Left renal pelvis (tissue), 4 donors: ENCODE results near the gene TK2. TPM values are rescaled to one million over a fixed set of nuclear protein-coding genes. Genes with fewer than 3 reads are reported as not detected.
"Not testable (repeated sequence)": the region's sequence is repeated elsewhere in the genome, so short reads cannot be mapped to it uniquely, and the experiment has no call there.

Experiments
- DNase-seq, 4 donors: peaks; one replicate each; pipeline ENCODE4 v3.0.0-alpha.2; 2013; ENCODE audit warnings: low read depth in 4 of 4, low spot score in 3 of 4
- polyA plus RNA-seq, 4 donors: library from polyadenylated mRNA; unstranded; fragments of 120-200 nt; gene quantifications; one replicate each; pipeline ENCODE4 v1.2.1, GENCODE V29; 2013; ENCODE audit not compliant: insufficient read length in 4 of 4

TK2 gene
- polyA plus RNA-seq, result 10 to 100 TPM; 31.7 to 44.6 (median 35.2) TPM

DNA sequence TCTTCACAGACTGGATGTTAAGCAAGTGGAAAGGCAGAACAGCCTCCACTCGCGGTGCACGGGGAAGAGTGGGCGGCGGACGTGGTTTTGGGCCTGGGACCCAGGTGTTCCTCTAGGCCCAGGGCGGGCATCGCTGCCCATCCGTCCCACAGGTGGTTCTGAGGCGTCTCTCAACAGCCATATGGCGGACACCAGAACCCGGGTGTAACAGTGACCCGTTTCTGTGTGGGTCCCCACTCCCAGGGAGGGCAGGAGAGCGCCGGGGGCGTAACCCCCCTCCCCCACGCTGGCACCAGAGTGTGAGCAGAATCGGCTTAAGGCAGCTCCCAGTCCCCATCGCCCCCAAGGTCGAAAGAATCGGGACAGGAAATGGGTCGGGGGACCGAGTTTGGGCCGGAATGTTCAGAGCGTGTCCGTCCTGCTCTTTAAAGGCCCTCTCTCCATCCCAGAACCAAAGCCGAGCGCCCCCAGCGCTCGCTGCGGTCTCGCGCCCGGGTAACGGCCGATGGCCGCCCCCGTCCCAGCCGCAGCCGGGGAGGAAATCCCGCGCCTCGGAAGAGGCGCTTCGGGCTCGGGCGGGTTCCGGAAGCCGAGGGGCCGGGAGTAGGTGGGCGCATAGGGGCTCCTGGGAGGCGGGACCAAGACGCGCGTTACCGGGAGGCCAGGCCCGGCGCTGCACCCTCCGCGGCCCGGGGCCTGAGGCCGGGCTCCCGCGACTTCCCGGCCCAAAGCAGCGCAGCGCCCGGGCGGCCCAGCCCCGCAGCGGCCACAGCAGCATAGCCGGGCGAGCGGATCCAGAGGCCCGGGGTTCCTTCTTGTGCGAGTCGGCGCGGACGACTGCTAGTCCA, at the start of gene TK2:
TSS of gene TK2 (minus strand) at position 839 of the 848 bp plus-strand sequence. CDS start at position 778, 61 bp downstream.
- peak in 2 of 4 donors; percentile 73 to 74 for DNase-seq

GRCh38 chr16:66598111-66598510, 48.2 kb upstream of the TK2 start:
- no peak for DNase-seq

DNA sequence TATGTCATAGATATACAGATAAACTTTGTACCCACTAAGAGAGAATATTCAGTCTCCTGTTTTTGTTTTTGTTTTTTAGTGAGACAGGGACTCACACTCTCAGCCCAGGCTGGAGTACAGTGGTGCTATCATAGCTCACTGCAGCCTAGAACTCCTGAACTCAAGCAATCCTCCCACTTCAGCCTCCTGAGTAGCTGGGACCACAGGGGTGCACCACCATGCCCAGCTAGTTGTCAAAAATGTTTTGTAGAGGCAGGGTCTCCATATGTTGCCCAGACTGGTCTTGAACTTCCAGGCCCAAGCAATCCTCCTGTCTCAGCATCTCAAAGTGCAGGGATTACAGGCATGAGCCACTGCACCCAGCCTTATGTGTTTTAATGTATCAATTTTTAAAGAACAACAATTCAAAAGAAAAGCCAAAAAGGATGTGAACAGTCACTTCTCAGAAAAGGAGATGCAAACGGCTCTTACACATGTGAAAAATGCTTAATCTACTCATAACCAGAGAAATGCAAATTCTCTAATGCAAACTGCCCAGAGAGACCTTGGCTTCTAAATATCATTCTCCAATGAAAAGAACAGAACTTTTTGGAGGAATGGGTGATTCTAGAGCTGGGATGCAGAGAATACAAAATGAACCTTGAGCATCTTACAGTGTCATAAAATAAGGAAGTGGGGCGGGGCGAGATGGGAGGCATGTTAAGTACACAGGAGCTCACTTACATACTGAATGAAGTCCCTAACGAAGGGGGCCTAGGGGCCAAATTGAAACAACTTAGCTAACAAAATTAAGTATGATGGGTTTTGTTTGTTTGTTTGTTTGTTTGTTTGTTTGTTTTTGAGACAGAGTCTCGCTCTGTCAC, 47.3 kb upstream of the TK2 start:
- DNase-seq, result no peak

DNA sequence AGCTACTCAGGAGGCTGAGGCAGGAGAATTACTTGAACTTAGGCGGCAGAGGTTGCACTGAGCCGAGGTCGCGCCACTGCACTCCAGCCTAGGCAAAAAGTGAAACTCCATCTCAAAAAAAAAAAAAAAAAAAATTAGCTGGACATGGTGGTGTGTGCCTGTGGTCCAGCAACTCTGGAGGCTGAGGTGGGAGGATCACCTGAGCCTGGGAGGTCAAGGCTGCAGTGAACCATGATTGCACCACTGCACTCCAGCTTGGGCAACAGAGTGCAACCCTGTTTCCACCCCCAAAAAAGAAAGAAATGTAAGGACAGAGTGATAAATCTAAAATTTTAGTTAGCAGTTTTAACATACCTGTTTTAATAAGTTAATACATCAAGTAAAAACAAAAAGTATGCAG, 46.6 kb upstream of the TK2 start:
- DNase-seq, result not testable (repeated sequence)

DNA sequence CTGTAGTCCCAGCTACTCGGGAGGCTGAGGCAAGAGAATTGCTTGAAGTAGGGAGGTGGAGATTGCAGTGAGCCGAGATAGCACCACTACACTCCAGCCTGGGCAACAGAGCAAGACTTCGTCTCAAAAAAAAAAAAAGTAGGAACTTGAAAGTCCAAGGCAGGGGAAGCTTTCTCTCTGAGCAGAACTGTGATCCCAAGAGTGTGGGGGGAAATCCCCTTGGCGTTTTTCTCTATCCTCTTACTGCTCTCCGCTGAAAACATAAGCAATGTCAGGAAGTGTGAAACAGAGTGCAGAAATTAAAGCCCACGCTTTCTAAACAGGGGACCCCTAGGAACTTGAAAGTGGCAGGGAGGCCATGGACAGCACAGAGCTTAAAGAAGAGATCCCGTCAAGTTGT, 44.8 kb upstream of the TK2 start:
- DNase-seq, result no peak

- no peak for DNase-seq
Measured at GRCh38 chr16:66592814-66593213, 42.9 kb upstream of the TK2 start.

GRCh38 chr16:66592241-66592640, 42.3 kb upstream of the TK2 start:
- no peak for DNase-seq

DNA sequence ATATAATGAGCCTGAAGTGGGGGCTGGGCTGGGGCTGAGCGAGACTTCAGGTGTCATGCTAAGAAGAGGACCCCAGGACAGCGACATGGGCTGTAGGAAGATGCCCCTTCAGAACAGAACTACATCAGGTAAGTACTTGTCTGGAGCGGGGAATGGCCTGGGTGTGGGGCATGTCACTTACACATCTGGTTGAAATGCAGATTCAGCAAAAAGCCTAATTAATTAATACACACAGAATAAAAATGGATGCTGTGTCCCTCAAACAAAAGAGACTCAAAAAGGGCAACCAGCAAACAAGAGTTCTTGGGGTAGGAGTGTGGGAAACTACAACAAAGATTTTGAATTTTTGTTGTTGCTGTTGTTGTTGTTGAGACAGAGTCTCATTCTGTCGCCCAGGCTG, 41.1 kb upstream of the TK2 start:
- DNase-seq, result no peak

- no peak for DNase-seq
Measured at GRCh38 chr16:66590322-66590721, 40.4 kb upstream of the TK2 start.

DNA sequence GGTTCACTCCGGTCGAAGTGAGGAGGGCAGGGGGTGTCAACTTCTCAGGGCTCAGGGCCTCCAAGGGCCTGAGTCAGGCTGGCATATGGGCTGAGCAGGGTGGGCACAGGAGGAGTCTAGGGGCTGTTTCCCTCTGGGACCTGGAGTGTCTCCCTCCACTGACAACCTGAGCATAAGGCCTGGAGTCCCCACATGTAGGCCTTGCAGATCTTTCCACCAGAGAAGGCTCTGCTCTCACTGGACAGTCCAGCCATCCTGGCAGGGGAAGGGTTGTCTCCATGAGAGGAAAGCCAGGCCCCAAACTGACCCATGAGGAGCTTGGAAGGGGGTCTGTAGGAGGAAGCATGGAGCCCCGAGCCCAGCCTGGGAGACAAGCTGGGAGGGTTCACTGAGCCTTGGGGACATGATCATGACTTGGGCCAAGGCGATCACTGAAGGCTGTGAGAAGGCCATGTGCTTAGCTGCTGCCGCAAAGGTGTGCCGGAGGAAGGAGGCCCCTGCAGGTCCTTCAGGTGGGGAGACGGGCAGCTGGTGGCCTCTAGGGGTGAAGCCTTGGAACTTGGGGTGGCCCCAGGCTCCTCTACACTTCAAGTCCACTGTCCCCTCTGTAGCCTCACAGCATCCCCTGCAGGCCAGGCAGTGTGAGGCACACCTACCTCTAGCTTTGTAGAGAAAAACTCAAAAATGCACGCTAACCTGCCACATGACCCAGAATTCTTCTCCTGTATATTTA, 39.2 kb upstream of the TK2 start:
- DNase-seq, result no peak

DNA sequence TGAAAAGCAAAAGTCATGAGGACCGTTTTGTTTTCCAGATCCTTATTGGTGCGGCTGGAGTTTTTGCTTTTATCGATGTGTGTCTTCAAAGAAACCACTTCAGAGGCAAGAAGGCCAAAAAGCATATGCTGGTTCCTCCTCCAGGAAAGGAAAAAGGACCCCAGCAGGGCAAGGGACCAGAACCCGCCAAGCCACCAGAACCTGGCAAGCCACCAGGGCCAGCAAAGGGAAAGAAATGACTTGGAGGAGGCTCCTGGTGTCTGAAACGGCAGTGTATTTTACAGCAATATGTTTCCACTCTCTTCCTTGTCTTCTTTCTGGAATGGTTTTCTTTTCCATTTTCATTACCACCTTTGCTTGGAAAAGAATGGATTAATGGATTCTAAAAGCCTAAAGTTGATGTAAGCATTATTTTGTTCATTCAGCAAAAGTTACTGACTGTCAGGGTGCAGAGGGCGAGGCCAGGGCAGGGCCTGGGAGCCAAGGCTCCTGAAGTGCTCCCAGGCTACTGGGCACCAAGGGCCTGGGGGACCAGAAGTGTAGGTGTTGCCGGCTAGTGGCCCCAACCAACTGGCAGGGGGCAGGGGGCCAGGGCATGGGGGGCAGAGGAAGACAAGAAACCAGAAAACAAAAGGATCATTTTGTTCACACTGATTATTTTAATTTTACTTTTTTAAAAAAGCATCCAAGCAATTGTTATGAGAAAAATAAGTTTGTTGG, 38.1 kb upstream of the TK2 start:
- DNase-seq, result no peak

DNA sequence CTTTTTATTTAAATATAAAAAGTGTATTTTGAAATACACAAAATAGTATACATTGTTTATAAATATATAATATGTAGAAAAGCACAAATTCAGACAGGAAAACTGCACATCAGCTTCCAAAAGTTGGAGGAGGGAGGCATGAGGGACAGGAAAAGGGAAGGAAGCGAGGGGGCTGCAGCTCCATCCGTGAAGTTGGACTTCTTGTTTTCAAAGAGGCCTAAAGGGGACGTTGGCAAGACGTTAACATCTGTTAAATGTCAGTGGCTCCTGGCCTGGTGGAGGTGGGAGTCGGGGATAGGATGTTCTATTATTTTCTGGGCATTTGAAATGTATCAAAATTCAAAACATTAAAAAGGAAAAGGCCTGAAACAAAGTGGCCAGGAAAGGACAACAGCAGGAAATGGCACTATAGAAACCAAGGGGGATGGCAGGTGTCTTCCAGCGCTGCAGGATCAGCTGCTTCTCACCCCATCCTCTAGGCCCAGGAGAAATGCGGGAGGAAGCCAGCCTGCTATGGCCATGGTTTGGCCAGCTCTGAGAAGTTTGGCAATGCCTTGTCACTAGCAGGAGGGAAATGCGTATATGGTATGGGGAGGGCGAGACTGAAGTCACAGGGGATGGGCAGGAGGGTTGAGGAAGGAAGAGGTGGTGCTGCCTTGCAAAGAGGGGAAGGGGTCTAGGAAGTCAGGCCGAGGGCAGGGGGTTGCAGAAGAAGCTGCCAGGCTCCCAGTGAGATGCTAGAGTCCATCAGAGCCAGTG, 35.7 kb upstream of the TK2 start:
- DNase-seq, result no peak

GRCh38 chr16:66581246-66581952, 31.5 kb upstream of the TK2 start:
- DNase-seq, result no peak

DNA sequence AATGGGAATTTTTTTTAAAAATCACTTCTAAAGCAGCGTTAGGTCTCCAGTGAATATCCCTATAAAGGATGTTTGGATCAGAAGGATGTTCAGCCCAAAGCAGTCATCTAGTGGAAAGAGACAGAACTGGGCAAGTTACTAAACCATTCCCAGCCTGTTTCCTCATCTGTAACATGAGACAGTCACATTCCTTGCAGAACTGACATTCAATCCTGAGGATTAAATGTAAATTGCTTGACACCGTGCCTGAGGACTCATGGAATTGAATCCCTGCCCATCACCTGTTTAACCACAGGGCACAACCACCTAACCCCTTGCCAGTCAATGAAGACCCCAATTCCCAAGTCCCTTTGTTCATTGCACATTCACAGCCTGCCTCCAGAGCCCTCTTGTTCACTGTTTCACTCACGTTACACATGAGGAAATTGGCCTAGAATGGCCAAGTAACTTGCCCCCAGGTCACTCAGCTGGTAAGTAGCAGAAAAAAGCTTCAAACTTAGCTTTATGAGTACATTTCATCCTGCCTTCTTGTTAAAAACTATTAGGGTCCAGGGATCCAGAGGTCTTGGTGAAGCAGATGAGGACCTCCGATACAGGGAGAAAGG, 30.8 kb upstream of the TK2 start:
- DNase-seq, result no peak

DNA sequence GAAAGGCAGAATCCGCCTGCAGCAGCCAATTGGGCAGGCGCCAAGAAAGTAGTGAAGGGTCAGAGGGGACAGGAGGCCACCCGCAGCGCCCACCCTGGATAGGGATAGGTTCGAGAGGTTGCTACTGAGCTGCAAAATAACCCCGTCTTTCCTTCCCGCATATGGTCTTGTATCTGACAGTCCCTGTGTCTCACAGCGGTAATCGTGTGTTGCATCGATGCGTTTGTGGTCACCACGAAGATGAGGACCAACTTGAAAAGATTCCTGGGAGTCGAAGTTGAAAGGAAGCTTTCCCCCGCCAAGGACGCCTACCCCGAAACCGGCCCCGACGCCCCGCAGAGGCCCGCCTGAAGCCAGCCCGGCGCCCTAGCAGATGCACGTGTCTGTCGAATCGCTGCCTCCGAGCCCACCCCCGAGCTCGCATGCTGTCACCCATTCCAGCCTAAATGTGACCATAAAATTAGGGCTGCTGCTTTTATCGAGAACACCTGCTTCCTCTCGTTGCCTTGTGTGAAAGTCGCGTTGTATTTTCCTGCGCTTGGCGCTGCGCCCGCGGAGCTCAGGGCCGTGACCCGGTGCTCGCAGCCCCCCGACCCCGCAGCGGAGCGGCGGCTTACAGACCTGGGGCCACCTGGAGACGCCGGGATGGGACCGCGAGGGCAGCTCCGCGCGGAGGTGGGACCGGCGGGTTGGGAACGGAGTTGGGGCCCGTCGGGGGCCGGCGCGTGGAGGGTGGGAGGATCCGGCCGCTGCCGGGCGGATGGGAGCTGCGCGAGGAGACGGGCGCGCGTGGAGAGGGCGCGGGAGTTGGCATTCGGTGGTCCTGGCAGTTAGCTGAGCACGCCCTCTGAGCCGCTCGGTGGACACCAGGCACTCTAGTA, 29.0 kb upstream of the TK2 start, which contains the start of gene CMTM2:
TSS of gene CMTM2 (plus strand) at position 813 of the 881 bp plus-strand sequence. CDS start 145 bp downstream, outside the sequence.
- no peak for DNase-seq

DNA sequence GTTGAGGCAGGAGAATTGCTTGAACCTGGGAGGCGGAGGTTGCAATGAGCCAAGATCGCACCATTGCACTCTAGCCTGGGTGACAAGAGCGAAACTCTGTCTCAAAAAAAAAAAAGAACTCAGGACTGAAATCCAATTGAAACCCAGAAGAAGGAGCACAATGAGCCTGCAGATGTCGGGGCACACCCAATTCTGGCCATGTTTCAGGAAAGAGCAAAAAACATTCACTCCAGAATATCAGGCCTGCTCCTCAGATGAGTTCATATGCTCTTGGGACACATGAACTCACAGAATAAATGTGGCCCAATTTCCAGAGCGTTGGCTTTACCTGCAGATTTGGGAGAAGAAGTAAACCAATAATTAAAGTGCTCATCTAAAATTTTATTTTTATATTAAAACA, 26.4 kb upstream of the TK2 start:
- DNase-seq, result no peak

DNA sequence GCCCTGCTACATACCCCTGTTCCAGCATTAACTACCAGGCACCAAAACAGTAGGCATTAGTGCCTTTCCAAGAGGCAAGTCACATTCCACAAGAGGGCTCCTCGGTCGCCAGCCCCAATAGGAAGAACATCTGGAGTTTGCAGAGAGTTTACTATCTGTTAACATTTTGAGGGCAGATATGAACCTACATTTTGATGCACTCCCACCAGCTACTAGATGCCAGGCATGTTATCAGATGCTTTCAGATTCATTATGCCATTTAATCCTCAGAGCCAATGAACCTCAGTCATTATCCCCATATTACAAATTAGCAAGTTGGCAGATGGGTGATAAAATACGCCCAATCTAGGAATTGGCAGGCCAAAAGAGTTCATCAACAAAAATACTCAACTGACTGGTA, 25.1 kb upstream of the TK2 start:
- no peak for DNase-seq
